HG03045 (cell line): Measurements from ENCODE around the gene IGF2BP2.
"Not testable (repeated sequence)": the region's sequence is repeated elsewhere in the genome, so short reads cannot be mapped to it uniquely, and the experiment has no call there.

Source experiments
- ATAC-seq: cut with Tn5 transposase; IDR thresholded peaks from one replicate; pipeline ENCODE4 v1.9.1; 2021; ENCODE audit warnings: mild to moderate bottlenecking, moderate library complexity; ENCODE audit not compliant: unreplicated experiment

The IGF2BP2 gene

DNA sequence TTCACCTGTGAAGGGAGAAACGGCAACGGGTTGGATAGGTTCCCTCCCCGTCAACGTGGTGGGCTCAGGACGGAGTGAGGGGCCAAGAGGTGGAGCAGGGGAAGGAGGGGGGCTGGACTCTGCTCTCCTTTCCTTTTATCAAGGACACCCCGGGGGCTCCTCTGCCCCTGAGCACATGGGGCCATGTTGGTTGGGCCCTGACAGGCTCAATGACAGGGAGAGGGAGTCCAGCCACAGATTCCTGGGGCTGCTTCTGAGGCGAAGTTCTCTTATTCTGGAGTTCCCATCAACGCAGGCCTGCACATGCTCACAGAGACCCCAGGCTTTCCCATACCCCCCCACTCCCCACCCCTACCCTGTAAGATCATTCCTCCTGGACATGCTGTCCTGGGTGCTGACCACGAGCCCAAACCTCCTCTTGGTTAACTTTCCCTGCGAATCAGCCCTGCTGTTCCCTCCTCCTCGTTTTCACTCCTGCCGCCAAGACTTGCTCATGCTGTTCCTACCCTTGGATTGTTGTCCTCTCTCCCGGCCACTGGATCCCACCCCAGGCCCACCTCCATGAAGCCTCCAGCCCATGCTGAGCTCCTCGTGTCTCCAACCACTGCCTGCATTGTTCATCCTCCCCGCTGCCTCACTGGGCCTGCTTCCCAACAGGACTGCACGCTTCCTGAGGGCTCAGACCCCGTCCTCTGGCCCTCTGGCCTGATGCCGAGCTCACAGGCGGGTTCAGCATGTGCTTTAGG, 177.5 kb downstream of the IGF2BP2 start:
- no peak for ATAC-seq

DNA sequence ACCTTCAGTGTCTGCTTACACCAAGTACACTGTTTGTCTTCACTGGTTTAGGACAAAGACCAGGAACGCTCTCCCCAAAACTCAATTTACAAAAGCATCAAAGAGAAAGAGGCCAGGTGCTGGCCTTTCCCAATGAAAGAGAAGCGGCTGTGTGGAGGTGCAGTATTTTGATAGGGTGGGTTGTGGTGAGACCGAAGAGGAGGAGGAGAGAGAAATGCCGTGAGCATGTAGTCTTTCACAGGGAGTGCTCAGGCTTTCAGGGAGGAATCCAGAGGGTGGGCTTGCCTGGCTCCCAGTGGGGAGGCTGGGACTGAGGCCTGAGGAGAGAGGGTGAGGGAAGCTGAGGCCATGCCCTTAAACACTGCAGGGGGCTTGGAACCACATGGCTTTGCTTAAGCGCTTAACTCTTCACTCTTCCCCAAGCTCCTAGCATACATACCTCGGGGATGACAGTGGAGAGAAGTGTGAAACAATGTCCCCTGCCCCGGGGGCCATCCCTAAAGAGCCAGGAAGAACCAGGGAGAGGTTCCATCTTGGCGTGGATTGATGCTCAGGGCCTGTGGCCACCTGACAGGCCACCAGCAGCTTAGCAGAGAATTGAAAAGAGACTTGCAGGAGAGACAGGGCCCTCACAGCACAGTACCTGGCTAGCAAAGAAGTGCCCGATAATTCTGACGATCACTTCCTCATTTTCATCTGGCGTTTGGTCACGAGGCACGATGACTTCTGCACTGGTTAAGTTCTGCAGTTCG, 178.3 kb downstream of the IGF2BP2 start:
- no peak for ATAC-seq

DNA sequence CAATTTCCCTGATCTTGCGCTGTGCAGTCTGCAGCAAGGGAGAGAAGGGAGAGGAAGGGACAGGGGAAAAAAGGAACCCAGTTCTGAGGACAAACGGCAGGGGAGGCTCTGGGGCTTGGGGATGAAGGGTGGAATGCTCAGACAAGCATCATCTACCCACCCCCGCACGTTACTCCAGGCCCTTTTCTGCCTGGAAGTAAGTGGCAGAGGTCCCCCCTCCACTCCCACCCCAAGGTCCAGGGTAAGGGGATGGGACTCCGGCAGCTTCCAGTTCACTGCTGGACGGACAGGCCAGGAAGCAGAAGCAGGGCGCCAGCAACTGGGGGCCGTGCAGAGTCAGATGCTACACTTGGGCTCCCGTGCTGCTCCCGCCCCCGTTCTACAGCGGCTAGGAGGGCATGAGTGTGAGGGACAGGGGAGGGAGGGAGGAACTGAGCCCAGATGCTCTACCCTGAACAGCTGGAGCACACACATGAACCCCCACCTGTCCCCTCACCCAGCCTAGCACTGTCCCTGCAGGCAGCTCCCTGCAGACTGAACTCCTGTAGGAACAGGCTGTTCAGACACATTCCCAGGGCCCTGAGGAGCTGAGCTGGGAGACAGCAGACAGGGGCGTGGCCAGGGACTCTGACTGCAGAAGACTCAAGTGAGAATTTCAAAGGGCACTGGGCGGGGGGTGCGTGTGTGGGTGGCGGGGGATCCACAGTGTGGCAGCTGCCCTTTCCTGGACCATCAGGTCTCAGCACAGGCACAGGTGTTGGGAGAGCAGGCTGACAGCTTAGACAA, 179.1 kb downstream of the IGF2BP2 start:
- no peak for ATAC-seq

DNA sequence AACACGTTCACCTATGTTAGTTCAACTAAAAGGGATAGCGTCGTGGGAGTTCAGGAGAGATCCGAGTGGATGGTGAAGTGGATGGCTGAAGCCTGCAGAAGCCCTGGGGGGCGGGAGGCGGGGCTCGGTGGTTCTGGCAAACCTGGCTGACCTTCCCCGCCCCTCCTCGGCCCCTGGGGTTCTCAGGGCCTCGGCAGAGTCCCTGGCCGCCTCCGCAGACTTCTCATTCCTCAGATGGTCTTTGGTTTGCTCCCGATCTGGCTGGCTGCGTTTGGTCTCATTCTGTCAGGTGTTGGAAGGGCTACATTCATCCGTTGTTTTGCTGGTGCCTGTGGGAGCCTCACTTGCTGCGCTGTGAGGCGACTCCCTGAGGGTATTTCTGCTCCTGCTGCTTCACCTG, 179.7 kb downstream of the IGF2BP2 start:
- not testable (repeated sequence) for ATAC-seq

DNA sequence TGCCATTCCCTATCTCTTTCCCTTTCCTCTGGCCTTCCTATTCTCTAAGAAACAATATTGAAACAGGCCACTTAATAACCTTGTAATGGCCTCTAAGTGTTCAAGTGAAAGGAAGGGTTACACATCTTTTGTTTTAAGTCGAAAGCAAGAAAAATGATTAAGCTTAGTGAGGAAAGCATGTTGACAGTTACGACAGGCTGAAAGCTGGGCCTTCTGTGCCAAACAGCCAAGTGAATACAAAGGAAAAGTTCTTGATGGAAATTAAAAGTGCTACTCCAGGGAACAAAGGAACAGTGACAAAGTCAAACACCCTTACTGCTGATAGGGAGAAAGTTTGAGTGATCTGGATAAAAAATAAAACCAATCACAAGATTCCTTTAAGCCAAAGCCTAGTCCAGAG, 184.5 kb downstream of the IGF2BP2 start:
- ATAC-seq: no peak

DNA sequence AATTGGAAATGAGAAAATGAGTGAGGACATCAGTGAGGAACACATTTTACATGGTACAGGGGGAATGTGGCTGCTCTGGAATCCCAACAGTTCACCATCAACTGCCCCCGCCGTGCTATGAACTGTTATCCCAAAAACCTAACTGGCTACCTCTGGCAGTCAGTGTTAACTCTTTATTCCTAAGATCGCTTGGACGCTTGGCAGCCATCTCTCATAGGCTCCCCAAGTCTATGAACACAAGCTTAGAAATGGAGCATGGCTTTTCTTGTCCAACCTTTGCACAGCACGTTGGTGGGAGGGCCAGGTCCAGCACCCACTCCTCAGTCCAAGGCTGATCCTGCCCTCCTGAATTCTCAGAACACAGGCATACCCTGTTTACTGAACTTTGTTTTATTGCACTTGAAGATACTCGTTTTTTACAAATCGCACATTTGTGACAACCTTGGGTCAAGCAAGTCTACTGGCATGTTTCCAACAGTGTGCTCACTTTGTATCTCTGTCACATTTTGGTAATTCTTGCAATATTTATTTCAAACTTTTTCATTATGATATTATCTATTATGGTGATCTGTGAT, 185.1 kb downstream of the IGF2BP2 start:
- no peak for ATAC-seq

DNA sequence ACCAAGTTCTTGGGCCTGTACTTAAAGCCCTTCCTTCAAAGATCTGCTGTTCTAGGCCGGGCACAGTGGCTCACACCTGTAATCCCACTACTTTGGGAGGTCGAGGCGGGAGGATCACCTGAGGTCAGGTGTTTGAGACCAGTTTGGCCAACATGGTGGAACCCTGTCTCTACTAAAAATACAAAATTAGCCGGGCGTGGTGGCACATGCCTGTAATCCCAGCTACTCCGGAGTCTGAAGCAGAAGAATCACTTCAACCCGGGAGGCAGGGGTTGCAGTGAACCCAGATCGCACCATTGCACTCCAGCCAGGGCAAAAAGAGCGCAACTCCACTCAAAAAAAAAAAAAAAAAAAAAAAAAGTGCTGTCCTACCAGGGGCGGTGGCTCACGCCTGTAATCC, 186.2 kb downstream of the IGF2BP2 start:
- not testable (repeated sequence) for ATAC-seq

DNA sequence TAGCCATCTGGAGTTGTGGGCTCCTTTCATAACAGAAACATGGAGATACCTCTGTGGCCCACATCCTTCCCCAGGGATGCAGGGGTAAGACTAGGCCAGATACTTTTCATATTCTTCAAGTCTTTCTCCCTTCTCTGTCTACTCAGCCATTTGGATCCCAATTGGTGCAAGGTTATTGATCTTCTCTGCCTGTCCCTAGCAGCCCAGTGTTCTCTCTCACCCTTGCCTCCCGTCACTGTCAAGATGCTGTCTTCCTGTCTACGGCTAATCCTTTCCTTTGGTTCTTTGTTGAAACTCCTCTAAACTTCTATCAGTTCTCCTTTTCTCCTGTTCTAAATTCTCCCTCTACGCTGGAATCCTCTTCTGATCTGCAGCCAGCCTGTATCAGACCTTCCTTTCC, 187.5 kb downstream of the IGF2BP2 start:
- ATAC-seq: no peak

DNA sequence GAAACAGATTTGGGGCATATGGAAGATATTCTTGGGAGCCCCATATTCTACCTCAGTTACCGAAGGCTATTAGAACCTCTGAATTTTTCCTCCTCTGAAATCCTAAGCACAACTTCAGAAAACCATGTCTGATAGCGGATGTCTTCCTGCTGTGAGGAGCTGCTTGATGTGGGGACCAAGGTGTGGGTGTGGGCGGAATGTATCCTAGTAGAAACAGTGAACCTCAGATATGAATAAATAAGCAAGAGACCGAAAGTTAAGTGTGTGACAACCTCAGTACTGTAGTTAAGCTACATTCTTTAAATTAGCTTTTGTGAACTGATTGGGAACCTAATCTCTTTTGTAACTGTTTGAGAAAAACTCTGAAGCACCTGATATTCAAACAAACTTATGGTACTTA, 191.8 kb downstream of the IGF2BP2 start:
- ATAC-seq: no peak

DNA sequence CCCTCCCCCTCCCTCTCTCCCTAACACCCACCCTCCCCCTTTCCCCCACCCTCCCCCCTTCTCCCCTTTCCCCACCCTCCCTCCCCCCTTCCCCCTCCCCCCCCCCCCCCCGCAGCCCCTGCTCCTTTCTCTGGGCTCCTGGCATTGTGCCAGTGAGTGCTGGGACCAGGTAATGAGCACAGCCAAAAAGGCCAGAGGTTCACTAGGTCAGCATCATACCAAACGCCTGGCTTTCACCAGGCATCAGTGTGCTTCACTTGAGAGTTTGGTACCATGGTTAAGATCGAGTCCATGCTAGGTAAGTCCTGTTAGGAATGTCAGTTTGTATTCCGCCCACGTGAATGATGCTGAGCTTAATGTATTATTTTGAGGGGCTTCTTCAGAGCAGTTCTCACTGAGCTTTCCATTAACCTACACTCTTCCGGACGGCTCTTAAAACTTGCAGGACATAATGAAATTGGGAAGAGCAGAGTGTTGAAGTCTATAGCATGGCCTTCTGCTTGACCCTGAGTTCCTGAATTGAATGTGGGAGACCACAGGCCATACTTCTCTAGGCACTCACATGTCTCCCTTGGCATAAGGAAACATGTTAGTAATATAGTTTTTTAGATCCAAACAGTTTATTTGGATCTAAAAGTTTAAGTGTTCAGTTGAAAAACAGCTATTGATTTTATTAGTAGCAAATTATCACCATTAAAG, 193.2 kb downstream of the IGF2BP2 start:
- no peak for ATAC-seq

DNA sequence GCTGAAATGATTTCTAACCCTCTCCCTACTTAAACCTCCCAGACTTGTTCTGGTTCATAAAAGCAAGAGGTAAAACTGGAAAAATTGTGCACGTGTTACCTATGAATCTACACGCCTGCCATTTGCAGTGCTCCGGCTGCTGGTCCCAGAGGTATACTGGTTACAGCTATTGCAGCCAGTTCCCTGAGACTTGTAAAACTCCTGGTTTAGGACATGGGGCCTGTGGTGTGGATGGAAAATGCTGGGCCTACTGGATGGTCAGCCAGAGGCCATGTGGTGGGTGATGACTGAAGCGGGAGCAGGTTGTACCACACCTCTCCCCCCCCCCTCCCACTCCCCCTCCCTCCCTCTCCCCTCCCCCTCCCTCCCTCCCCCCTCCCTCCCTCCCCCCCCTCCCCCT, 193.7 kb downstream of the IGF2BP2 start:
- no peak for ATAC-seq

DNA sequence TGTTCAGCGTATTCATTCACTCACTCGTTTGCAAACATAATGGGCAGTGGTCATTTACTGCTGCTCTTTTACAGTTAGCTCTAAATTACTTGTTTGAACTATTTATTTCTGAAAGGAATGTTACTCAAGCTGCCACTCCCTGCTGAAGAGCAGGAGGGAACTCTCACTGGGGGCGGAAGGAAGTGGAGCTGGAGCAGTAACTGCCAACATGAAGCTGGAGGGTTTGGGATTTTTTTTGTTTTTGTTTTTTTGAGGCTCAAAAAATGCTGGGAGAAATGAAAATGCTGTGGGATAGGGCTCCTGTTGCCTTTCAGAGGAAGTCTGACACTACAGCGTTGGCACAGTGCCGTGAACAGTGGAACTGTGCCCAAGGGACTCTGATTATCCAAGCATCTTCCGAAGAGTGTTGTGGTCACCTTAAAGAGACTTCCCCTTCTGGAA, 194.6 kb downstream of the IGF2BP2 start:
- ATAC-seq: no peak

DNA sequence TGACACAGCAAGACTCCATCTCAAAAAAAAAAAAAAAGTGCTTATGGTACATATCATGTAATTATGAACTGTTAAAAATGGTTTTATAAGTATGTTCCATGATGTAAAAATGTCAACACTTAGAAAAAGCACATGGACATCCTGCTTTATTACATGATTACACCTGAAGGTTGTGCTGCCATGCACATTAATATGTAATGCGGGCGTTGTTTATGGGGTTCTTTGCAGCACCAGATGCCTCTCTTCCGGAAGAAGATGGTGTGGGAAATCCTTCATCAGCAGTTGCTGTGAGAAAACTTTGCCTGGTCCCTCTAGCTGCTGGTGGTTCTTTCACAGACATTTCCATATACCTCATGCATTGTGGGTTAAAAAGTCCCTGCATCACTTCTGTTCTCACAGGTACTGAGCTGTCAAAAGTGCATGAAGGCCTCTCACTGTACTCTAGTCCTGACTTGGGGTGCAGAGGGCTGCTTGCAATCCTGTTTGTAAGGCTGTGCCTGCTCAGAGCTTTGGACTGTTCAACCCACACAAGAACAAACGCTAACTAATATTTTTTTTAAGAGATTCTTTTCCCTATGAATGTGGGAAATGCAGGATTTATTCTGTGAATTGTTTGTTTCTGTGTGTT, 195.2 kb downstream of the IGF2BP2 start:
- ATAC-seq: no peak

DNA sequence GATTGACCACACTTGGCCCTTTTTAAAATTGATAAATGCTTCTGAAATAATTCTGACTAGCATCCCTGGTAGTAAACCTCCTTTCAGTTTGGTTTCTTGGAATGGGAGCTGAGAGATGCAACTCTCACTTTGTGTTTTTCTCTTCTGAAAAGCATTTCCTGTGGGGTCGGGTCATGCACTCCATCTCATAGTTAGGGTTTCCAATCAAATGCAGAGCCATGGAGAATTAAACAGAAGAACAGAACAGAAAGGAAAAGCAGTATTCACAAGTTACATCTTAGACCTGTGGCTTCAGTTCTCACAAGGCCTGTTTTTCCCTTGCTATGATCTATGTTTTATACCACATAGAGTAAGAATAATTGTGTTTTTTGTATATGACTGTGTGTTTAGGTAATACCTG, 199.1 kb downstream of the IGF2BP2 start:
- no peak for ATAC-seq

DNA sequence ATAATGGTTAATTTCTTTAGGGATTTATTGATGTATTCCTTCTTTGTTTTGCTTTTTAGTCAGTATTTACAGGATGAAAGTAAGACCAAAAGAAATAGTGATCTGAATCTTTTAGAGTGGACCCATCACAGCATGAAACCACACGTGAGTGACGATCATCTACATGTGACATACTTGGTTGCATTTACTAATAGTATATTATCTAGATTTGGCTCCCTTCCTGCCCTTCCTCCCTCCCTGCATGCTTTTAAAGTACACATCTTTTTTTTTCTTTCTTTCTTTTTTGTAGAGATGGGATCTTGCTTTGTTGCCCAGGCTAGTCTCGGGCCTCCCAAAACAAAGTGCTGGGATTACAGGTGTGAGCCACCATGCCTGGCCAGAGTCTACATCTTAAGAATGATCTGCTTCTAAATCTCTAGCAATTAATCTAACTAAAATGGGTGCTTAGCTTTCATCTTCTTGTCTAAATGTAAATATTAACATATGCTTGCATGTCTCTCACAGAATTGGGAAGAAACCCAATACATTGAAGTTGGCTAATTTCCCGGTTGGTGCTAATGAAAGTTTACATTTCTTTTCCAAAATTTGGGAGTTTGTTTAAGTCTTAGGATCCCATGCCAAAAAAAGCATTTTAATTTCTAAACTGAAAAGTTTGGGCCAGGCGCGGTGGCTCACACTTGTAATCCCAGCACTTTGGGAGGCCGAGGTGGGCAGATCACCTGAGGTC, 200.7 kb downstream of the IGF2BP2 start:
- no peak for ATAC-seq

DNA sequence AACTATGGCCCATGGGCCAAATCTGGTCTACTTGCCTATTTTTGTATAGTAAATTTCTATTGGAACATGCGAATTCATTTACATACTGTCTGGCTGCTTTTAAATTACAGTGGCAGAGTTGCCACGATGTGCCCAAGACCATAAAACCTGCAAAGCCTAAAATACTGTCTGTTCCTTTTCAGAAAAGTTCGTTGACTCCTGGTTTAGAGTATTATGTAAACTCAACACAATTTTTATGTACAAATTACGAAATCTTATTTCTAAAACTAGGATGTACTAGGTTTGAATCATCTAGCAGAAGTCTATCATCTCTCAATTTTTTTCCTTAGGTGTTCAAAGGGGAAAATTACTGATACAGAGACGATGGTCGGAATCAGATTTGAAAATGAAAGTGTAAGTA, 211.8 kb downstream of the IGF2BP2 start:
- no peak for ATAC-seq

DNA sequence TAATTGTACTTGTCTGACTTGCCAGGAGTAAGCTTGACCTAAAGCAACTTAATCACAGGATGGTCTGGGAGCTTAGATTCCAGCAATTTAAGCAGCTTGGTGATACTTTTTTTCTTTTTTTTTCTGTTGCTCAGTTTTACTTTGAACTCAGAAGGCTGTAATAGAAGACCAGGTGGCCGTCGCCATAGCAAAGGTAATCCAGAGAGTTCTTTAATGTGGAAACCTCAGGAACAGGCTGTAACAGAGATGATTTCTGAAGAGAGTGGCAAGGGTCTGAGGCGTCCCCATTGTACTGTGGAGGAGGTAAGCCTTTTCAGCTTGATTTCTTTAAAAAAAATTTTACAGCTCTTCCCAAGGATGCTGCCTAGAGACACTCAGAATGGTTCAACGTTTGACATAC, 218.6 kb downstream of the IGF2BP2 start:
- ATAC-seq: no peak

DNA sequence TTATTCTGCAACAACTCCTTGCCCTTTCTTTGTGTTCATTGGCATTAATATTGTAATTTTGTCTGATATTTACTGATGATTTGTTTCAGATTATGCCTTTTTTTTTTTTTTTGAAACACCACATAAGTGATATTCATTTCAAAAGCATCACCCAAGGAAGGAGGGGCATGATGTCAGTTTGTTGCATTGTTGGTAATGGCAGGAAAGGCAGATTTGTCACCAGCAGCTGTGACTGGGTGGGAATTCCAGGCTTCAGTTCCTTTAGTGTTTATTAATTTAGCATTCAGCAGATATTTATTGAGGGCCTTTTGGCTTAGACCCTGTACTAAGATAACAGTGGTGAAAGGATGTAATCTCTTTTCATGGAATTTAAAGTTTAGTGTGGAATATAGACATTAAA, 219.3 kb downstream of the IGF2BP2 start:
- no peak for ATAC-seq

DNA sequence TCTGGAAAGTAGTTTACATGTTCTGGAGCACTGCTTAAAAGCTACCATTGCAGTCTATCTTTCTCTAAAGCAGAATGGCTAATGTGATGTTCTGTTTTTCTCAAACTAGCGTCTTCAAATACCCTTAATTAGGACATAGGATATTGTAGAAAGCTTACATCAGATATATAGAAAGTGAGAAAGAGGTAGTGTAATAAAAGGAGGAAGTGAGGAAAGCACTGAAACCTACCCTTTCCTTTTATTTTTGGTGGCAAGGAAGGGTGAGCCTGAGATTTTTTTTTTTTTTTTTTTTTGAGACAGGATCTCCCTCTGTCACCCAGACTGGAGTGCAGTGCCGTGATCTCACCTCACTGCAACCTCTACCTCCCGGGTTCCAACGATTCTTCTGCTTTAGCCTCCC, 229.3 kb downstream of the IGF2BP2 start:
- ATAC-seq: no peak

DNA sequence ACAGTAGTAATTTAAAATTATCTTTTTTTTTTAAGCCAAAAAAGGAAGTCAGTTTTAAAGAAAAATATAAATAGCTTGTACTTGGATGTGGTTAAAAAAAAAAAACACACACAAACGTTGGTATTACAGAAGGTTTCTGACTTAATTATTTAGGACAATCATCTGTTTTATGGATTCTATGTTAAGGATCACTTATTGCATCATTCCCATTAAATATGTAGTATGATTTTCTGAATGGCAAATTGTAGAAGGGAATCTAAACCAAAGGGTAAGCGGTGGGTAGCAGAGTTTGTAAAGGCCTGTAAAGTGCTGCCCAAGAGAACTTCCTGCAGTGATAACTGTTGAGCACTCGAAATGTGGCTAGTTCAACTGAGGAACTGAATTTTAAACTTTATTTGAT, 230.8 kb downstream of the IGF2BP2 start:
- no peak for ATAC-seq
